Thyroid gland (tissue), 4 donors: ENCODE results near the gene SOX12. TPM values are rescaled to one million over a fixed set of nuclear protein-coding genes. Genes with fewer than 3 reads are reported as not detected.
"Not testable (repeated sequence)": the region's sequence is repeated elsewhere in the genome, so short reads cannot be mapped to it uniquely, and the experiment has no call there.

Experiments used
- DNase-seq, 2 donors: peaks; one replicate each; pipeline ENCODE4 v3.0.0-alpha.2; 2019
- H3K27ac ChIP-seq, 3 donors: fragments of 200-600 bp; sonication (generic); 1 replicate in 2 of 3; 2 replicates in 1 of 3; pipeline ENCODE4 v1.5.1; 2016 to 2019; ENCODE audit warnings: mild to moderate bottlenecking in 1 of 3, moderate library complexity in 1 of 3
- H3K27me3 ChIP-seq: fragments of 200-600 bp; sonication (generic); one replicate; pipeline ENCODE4 v1.5.1; 2019
- H3K36me3 ChIP-seq, 2 donors: fragments of 200-600 bp; sonication (generic); one replicate each; pipeline ENCODE4 v1.5.1; 2016 to 2019
- H3K4me1 ChIP-seq, 2 donors: fragments of 200-600 bp; sonication (generic); one replicate each; pipeline ENCODE4 v1.5.1; 2017 to 2019
- H3K4me3 ChIP-seq, 3 donors: fragments of 200-600 bp; sonication (generic); replicated peaks in 1 of 3; 1 replicate in 2 of 3; 2 replicates in 1 of 3; pipeline ENCODE4 v1.5.1; 2016; ENCODE audit warnings: mild to moderate bottlenecking in 1 of 3
- H3K9me3 ChIP-seq: fragments of 200-600 bp; sonication (generic); one replicate; pipeline ENCODE4 v1.5.1; 2017
- CTCF ChIP-seq, 6 experiments: fragments of 200-600 bp in 3 of 6; fragments of 450-650 bp in 3 of 6; sonication (generic) in 3 of 6; IDR thresholded peaks; one replicate each; pipeline ENCODE4 v1.5.1; 2016 to 2019; ENCODE audit warnings: antibody characterized with exemption in 6 of 6, mild to moderate bottlenecking in 2 of 6, inconsistent platforms in 1 of 6, moderate library complexity in 1 of 6
- POLR2A ChIP-seq, 2 donors: fragments of 450-650 bp; IDR thresholded peaks; one replicate each; pipeline ENCODE4 v1.6.1; 2017; ENCODE audit warnings: antibody characterized with exemption in 2 of 2, mild to moderate bottlenecking in 2 of 2, moderate library complexity in 1 of 2
- WGBS, 2 donors: methylation state at CpG; one replicate each; pipeline ENCODE4 v1.1.5; 2017; 5-methylcytosine and 5-hydroxymethylcytosine counted together
- intact Hi-C: fragments of 100-400 bp; cut with DNase I; formaldehyde crosslinking; loops from one replicate; pipeline ENCODE4 v1.15.1; 2023
- total RNA-seq, 4 donors: library from RNA; depleted of rRNA; stranded (reverse); fragments of >200 nt; gene quantifications; one replicate each; pipeline ENCODE4 v1.2.3, GENCODE V29; 2016

The SOX12 gene
- total RNA-seq, 4 donors from 2014 or later: 7.1 to 12.9 (median 9.0) TPM

- peak overlapping the region; percentile 88 to 93 (median 91) for H3K27ac ChIP-seq
- WGBS, 2 donors: 0 to 1% methylated on average over 24 to 35 of the region's 61 CpGs
- peak overlapping the region; percentile 26 to 84 (median 65) for H3K4me3 ChIP-seq
- H3K36me3 ChIP-seq: no peaks in the 10 kb centered on the region
- TF ChIP-seq CTCF (IDR thresholded peaks at IDR 0.05) (peak in 2 of 6 experiments; percentile 4 to 19), POLR2A (IDR thresholded peaks at IDR 0.05) (peak in 1 of 2 donors; percentile 91)
- no peaks in the 10 kb centered on the region for H3K27me3 ChIP-seq
- no peaks in the 10 kb centered on the region for H3K9me3 ChIP-seq
- H3K4me1 ChIP-seq: peaks cover 0 to 12% of the 10 kb centered on the region in 2 donors
- DNase-seq: peak; percentile 97 to 98
- intact Hi-C loops: no loop called here
Observed at GRCh38 chr20:347640-348484, 22.5 kb downstream of the SOX12 start.

DNA sequence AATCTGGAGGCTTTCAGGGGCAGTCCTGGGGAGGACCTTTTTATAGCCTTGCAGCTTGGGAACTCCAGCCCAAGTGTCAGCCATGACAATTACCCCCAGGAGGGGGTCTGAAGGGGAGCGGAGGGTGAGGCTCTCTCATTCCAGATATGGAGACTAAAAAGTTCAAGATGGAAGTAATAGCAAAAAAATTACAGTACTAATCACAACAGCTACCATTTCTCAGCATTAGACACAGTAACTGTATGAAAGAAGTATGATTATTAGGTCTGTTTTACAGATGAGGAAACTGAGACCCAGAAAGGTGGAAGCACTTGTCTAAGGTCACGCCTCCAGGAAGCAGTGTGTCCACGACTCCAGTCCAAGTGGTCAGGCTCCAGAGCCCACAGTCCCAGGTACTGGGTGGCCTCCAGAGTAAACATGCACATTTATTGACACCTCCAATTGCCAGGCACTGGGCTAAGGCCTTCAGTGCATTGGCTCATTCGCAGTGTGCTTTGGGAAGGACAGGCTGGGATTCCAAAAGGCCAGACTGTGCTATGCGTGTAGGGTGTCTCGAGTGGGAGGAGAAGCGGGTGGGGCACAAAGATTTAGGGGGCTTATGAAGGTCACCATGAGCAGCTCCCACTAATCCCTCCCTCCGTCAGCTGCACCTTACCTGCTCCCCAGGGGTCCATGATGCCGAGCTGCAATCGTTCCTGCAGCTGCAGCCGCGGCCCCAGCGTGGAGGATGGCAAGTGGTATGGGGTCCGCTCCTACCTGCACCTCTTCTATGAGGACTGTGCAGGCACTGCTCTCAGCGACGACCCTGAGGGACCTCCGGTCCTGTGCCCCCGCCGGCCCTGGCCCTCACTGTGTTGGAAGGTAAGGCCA, 23.9 kb downstream of the SOX12 start:
- peak overlapping the region in 1 of 3 donors; percentile 93 for H3K27ac ChIP-seq
- H3K4me3 ChIP-seq: no peak overlapping the region
- H3K4me1 ChIP-seq: peaks cover 0 to 12% of the 10 kb centered on the region in 2 donors
- 87 to 91% methylated on average over 19 of the region's 19 CpGs for WGBS, 2 donors
- DNase-seq: no peak
- H3K9me3 ChIP-seq: no peaks in the 10 kb centered on the region
- no peaks in the 10 kb centered on the region for H3K36me3 ChIP-seq
- intact Hi-C loops: no loop called here
- TF ChIP-seq POLR2A (IDR thresholded peaks at IDR 0.05): no peak
- no peak for TF ChIP-seq CTCF (IDR thresholded peaks at IDR 0.05)
- H3K27me3 ChIP-seq: no peaks in the 10 kb centered on the region

DNA sequence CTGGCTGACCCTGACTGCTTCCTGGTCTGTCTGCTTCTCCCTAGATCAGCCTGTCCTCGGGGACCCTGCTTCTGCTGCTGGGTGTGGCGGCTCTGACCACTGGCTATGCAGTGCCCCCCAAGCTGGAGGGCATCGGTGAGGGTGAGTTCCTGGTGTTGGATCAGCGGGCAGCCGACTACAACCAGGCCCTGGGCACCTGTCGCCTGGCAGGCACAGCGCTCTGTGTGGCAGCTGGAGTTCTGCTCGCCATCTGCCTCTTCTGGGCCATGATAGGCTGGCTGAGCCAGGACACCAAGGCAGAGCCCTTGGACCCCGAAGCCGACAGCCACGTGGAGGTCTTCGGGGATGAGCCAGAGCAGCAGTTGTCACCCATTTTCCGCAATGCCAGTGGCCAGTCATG, 27.8 kb downstream of the SOX12 start:
- DNase-seq: no peak
- Histone ChIP-seq H3K36me3 (no peaks in the 10 kb centered on the region), H3K4me1 (peaks cover 9 to 16% of the 10 kb centered on the region in 2 donors), H3K27ac (no peak overlapping the region), H3K27me3 (no peaks in the 10 kb centered on the region), H3K4me3 (no peak overlapping the region), H3K9me3 (no peaks in the 10 kb centered on the region)
- TF ChIP-seq CTCF (IDR thresholded peaks at IDR 0.05) (no peak), POLR2A (IDR thresholded peaks at IDR 0.05) (no peak)
- intact Hi-C loops: loop anchor here (5.0 to 10.0 kb wide), 4 partner anchors 52 to 292 kb away; partner anchors contain the start of gene RBCK1
- WGBS, 2 donors: 85 to 87% methylated on average over 3 to 7 of the region's 13 CpGs

DNA sequence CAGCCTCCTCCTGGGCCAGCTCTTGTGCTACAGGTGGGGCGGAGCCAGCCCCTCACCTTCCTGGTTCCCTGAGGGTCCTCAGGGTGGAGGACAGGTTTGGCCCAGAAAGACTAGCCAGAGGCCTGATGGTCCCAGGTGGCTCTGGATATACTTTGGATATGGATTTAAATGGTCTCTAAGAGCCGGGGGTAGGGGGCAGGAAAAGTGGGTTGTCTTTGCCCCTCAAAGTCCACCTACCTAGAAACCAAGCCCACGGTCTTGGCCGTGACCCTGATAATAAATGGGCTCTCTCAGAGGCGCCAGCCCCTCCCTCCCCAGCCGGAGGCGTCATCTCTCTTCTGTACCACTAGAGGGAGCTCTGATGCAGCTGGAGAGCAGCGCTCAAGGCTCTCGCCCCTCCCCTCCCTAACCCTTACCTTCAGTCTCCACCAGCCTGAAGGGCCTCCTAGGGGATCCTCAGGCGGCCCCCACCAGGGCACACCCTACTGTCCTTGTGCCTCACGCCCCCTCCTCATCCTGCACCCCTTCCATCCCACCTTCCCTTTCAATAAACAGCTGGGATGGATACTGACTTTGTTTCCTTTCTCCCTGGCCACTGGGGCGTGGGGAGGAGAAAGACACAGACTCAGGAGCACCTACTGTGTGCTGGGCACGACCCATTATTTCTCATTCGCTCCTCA, 29.1 kb downstream of the SOX12 start:
- no peaks in the 10 kb centered on the region for H3K27me3 ChIP-seq
- 13 to 18% methylated on average over 13 to 14 of the region's 14 CpGs for WGBS, 2 donors
- peak; percentile 70 to 71 for DNase-seq
- H3K9me3 ChIP-seq: no peaks in the 10 kb centered on the region
- H3K27ac ChIP-seq: no peak overlapping the region
- TF ChIP-seq CTCF (IDR thresholded peaks at IDR 0.05): peak; percentile 83 to 96 (median 94)
- no peak for TF ChIP-seq POLR2A (IDR thresholded peaks at IDR 0.05)
- H3K4me3 ChIP-seq: no peak overlapping the region
- H3K36me3 ChIP-seq: no peaks in the 10 kb centered on the region
- intact Hi-C loops: loop anchor here (5.0 to 10.0 kb wide), 4 partner anchors 50 to 290 kb away; partner anchors contain the start of gene RBCK1
- peaks cover 14 to 21% of the 10 kb centered on the region in 2 donors for H3K4me1 ChIP-seq

DNA sequence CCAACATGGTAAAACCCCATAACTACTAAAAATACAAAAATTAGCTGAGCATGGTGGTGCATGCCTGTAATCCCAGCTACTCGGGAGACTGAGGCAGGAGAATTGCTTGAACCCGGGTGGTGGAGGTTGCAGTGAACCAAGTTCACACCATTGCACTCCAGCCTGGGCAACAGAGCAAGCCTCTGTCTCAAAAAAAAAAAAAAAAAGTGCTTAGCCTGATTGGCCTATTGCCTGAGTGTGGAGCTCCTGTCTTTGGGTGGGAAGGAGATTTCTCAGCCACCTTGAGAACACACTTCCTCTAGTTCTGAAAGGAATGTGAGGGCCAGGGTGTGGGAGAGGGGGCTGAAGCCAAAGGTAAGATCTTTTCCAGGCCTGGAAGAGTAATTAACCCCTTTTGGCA, 30.8 kb downstream of the SOX12 start:
- H3K9me3 ChIP-seq, H3K36me3 ChIP-seq, H3K27me3 ChIP-seq, H3K4me3 ChIP-seq, DNase-seq: not testable (repeated sequence)
- intact Hi-C loops: loop anchor here (10.0 kb wide), 3 partner anchors 49 to 289 kb away; partner anchors contain the start of gene RBCK1
- 61 to 71% methylated on average over 2 of the region's 2 CpGs for WGBS, 2 donors
- peak overlapping the region in 1 of 3 donors; percentile 78 for H3K27ac ChIP-seq
- peaks cover 14 to 23% of the 10 kb centered on the region in 2 donors for H3K4me1 ChIP-seq
